ENCODE data around the gene DROSHA. TPM values are rescaled to one million over a fixed set of nuclear protein-coding genes. Genes with fewer than 3 reads are reported as not detected.

DROSHA gene
- total RNA-seq, 1 experiment from 2014 or later: 23.6 TPM

GRCh38 chr5:31471040-31471439 lies 60.9 kb downstream of the DROSHA start:
- Histone ChIP-seq H3K27ac (no peak overlapping the region), H3K27me3 (replicated peaks) (no peaks in the 10 kb centered on the region), H3K4me3 (no peak overlapping the region), H3K36me3 (no peaks in the 10 kb centered on the region), H3K4me1 (replicated peaks) (no peaks in the 10 kb centered on the region), H3K9me3 (replicated peaks) (no peaks in the 10 kb centered on the region)
- DNase-seq (ENCODE audit: low read depth in 1 of 2, low spot score in 2 of 2): no peak

- no peak for DNase-seq (ENCODE audit: low read depth in 1 of 2, low spot score in 2 of 2)
- Histone ChIP-seq H3K9me3 (replicated peaks) (no peaks in the 10 kb centered on the region), H3K27me3 (replicated peaks) (no peaks in the 10 kb centered on the region), H3K4me1 (replicated peaks) (no peaks in the 10 kb centered on the region), H3K4me3 (no peak overlapping the region), H3K27ac (no peak overlapping the region), H3K36me3 (no peaks in the 10 kb centered on the region)
These were observed 61.3 kb downstream of the DROSHA start for GRCh38 chr5:31470608-31471007.

GRCh38 chr5:31469886-31470285 lies 62.0 kb downstream of the DROSHA start:
- no peak for DNase-seq (ENCODE audit: low read depth in 1 of 2, low spot score in 2 of 2)

GRCh38 chr5:31469466-31469865 lies 62.4 kb downstream of the DROSHA start:
- H3K4me3 ChIP-seq: no peak overlapping the region
- no peaks in the 10 kb centered on the region for H3K36me3 ChIP-seq
- H3K9me3 ChIP-seq (replicated peaks): no peaks in the 10 kb centered on the region
- no peak for DNase-seq (ENCODE audit: low read depth in 1 of 2, low spot score in 2 of 2)
- no peaks in the 10 kb centered on the region for H3K27me3 ChIP-seq (replicated peaks)
- H3K27ac ChIP-seq: no peak overlapping the region
- H3K4me1 ChIP-seq (replicated peaks): no peaks in the 10 kb centered on the region

More at GRCh38 chr5:31469886-31470285, 62.0 kb downstream of the DROSHA start:
- Histone ChIP-seq H3K27ac (no peak overlapping the region), H3K9me3 (replicated peaks) (no peaks in the 10 kb centered on the region), H3K4me1 (replicated peaks) (no peaks in the 10 kb centered on the region), H3K4me3 (no peak overlapping the region), H3K36me3 (no peaks in the 10 kb centered on the region), H3K27me3 (replicated peaks) (no peaks in the 10 kb centered on the region)

GRCh38 chr5:31465291-31465690 lies 66.6 kb downstream of the DROSHA start:
- DNase-seq (ENCODE audit: low read depth in 1 of 2, low spot score in 2 of 2): no peak
- H3K27ac ChIP-seq: no peak overlapping the region
- no peaks in the 10 kb centered on the region for H3K4me1 ChIP-seq (replicated peaks)
- no peaks in the 10 kb centered on the region for H3K9me3 ChIP-seq (replicated peaks)
- peaks cover 2% of the 10 kb centered on the region for H3K36me3 ChIP-seq
- H3K27me3 ChIP-seq (replicated peaks): no peaks in the 10 kb centered on the region
- no peak overlapping the region for H3K4me3 ChIP-seq

GRCh38 chr5:31464081-31464480 lies 67.8 kb downstream of the DROSHA start:
- no peak overlapping the region for H3K4me3 ChIP-seq
- no peak for DNase-seq (ENCODE audit: low read depth in 1 of 2, low spot score in 2 of 2)
- no peaks in the 10 kb centered on the region for H3K9me3 ChIP-seq (replicated peaks)
- no peaks in the 10 kb centered on the region for H3K27me3 ChIP-seq (replicated peaks)
- H3K36me3 ChIP-seq: peaks cover 2% of the 10 kb centered on the region
- no peak overlapping the region for H3K27ac ChIP-seq
- no peaks in the 10 kb centered on the region for H3K4me1 ChIP-seq (replicated peaks)

- no peak overlapping the region for H3K4me3 ChIP-seq
- H3K27ac ChIP-seq: no peak overlapping the region
- no peaks in the 10 kb centered on the region for H3K9me3 ChIP-seq (replicated peaks)
- no peaks in the 10 kb centered on the region for H3K4me1 ChIP-seq (replicated peaks)
- H3K36me3 ChIP-seq: peaks cover 2% of the 10 kb centered on the region
- no peak for DNase-seq (ENCODE audit: low read depth in 1 of 2, low spot score in 2 of 2)
- no peaks in the 10 kb centered on the region for H3K27me3 ChIP-seq (replicated peaks)
These were observed 68.5 kb downstream of the DROSHA start for GRCh38 chr5:31463351-31463750.

- no peak overlapping the region for H3K4me3 ChIP-seq
- no peak for DNase-seq (ENCODE audit: low read depth in 1 of 2, low spot score in 2 of 2)
- H3K27me3 ChIP-seq (replicated peaks): no peaks in the 10 kb centered on the region
- no peaks in the 10 kb centered on the region for H3K9me3 ChIP-seq (replicated peaks)
- no peaks in the 10 kb centered on the region for H3K4me1 ChIP-seq (replicated peaks)
- H3K27ac ChIP-seq: no peak overlapping the region
- H3K36me3 ChIP-seq: peaks cover 2% of the 10 kb centered on the region
These were observed 72.3 kb downstream of the DROSHA start for GRCh38 chr5:31459594-31459993.

- Histone ChIP-seq H3K9me3 (replicated peaks) (no peaks in the 10 kb centered on the region), H3K4me1 (replicated peaks) (no peaks in the 10 kb centered on the region), H3K4me3 (no peak overlapping the region), H3K36me3 (no peaks in the 10 kb centered on the region), H3K27me3 (replicated peaks) (no peaks in the 10 kb centered on the region), H3K27ac (no peak overlapping the region)
- no peak for DNase-seq (ENCODE audit: low read depth in 1 of 2, low spot score in 2 of 2)
These were observed 76.7 kb downstream of the DROSHA start for GRCh38 chr5:31455172-31455571.

GRCh38 chr5:31453522-31453921 lies 78.4 kb downstream of the DROSHA start:
- Histone ChIP-seq H3K36me3 (no peaks in the 10 kb centered on the region; the same call in 1 of the 2 replicates), H3K27ac (no peak overlapping the region), H3K4me3 (no peak overlapping the region), H3K9me3 (replicated peaks) (no peaks in the 10 kb centered on the region), H3K27me3 (replicated peaks) (no peaks in the 10 kb centered on the region), H3K4me1 (replicated peaks) (no peaks in the 10 kb centered on the region)
- no peak for DNase-seq (ENCODE audit: low read depth in 1 of 2, low spot score in 2 of 2)

GRCh38 chr5:31452314-31452713 lies 79.6 kb downstream of the DROSHA start:
- H3K27ac ChIP-seq: no peak overlapping the region
- H3K36me3 ChIP-seq: peaks cover 3% of the 10 kb centered on the region; the same call in 1 of the 2 replicates
- H3K27me3 ChIP-seq (replicated peaks): no peaks in the 10 kb centered on the region
- H3K4me3 ChIP-seq: no peak overlapping the region
- DNase-seq (ENCODE audit: low read depth in 1 of 2, low spot score in 2 of 2): no peak
- no peaks in the 10 kb centered on the region for H3K4me1 ChIP-seq (replicated peaks)
- H3K9me3 ChIP-seq (replicated peaks): no peaks in the 10 kb centered on the region

GRCh38 chr5:31449962-31450361 lies 81.9 kb downstream of the DROSHA start:
- Histone ChIP-seq H3K27me3 (replicated peaks) (no peaks in the 10 kb centered on the region), H3K4me1 (replicated peaks) (no peaks in the 10 kb centered on the region), H3K9me3 (replicated peaks) (no peaks in the 10 kb centered on the region), H3K36me3 (peaks cover 3% of the 10 kb centered on the region; the same call in 1 of the 2 replicates), H3K4me3 (no peak overlapping the region), H3K27ac (no peak overlapping the region)
- DNase-seq (ENCODE audit: low read depth in 1 of 2, low spot score in 2 of 2): no peak

GRCh38 chr5:31449174-31449573 lies 82.7 kb downstream of the DROSHA start:
- Histone ChIP-seq H3K4me3 (no peak overlapping the region), H3K9me3 (replicated peaks) (no peaks in the 10 kb centered on the region), H3K27me3 (replicated peaks) (no peaks in the 10 kb centered on the region), H3K4me1 (replicated peaks) (no peaks in the 10 kb centered on the region), H3K36me3 (peaks cover 3% of the 10 kb centered on the region; the same call in 1 of the 2 replicates), H3K27ac (no peak overlapping the region)
- no peak for DNase-seq (ENCODE audit: low read depth in 1 of 2, low spot score in 2 of 2)

- no peak overlapping the region for H3K27ac ChIP-seq
- H3K27me3 ChIP-seq (replicated peaks): no peaks in the 10 kb centered on the region
- H3K4me1 ChIP-seq (replicated peaks): no peaks in the 10 kb centered on the region
- H3K36me3 ChIP-seq: peaks cover 3% of the 10 kb centered on the region; the same call in 1 of the 2 replicates
- H3K9me3 ChIP-seq (replicated peaks): no peaks in the 10 kb centered on the region
- no peak for DNase-seq (ENCODE audit: low read depth in 1 of 2, low spot score in 2 of 2)
- no peak overlapping the region for H3K4me3 ChIP-seq
These were observed 86.8 kb downstream of the DROSHA start for GRCh38 chr5:31445041-31445600.

GRCh38 chr5:31443572-31443971 lies 88.3 kb downstream of the DROSHA start:
- no peak for DNase-seq (ENCODE audit: low read depth in 1 of 2, low spot score in 2 of 2)
- H3K36me3 ChIP-seq: peaks cover 3% of the 10 kb centered on the region; the same call in 1 of the 2 replicates
- no peaks in the 10 kb centered on the region for H3K9me3 ChIP-seq (replicated peaks)
- H3K27me3 ChIP-seq (replicated peaks): no peaks in the 10 kb centered on the region
- no peak overlapping the region for H3K27ac ChIP-seq
- H3K4me3 ChIP-seq: no peak overlapping the region
- no peaks in the 10 kb centered on the region for H3K4me1 ChIP-seq (replicated peaks)

Data from SJSA1 (cell line).